GM15510 (cell line): ENCODE results near the gene NKAIN1.

ENCODE experiments used
- POLR2A ChIP-seq: IDR thresholded peaks from 3 replicates; pipeline ENCODE4 v1.6.1; 2011; ENCODE audit warnings: borderline replicate concordance; ENCODE audit not compliant: insufficient read length; ENCODE audit errors: extremely low read depth

The NKAIN1 gene

GRCh38 chr1:31145648-31146047 is 94.0 kb downstream of the NKAIN1 start:
- no peak for TF ChIP-seq POLR2A

- no peak for TF ChIP-seq POLR2A
These were observed 95.2 kb downstream of the NKAIN1 start for GRCh38 chr1:31144442-31144841.

- no peak for TF ChIP-seq POLR2A
These were observed 96.2 kb downstream of the NKAIN1 start for GRCh38 chr1:31143455-31143854.

- TF ChIP-seq POLR2A = no peak
These were observed 97.3 kb downstream of the NKAIN1 start for GRCh38 chr1:31142406-31142805.

- no peak for TF ChIP-seq POLR2A
These were observed 99.4 kb downstream of the NKAIN1 start for GRCh38 chr1:31140299-31140698.

- TF ChIP-seq POLR2A = no peak
These were observed 103.6 kb downstream of the NKAIN1 start for GRCh38 chr1:31135973-31136600.

GRCh38 chr1:31133368-31133767 is 106.3 kb downstream of the NKAIN1 start:
- no peak for TF ChIP-seq POLR2A
